Astrocyte of the spinal cord (primary cell): ENCODE data around the gene ESAM.

Experiments used
- DNase-seq: peaks from one replicate; pipeline ENCODE4 v3.0.0; 2011; ENCODE audit warnings: low read depth, low spot score
- H3K4me3 ChIP-seq: 2 replicates; pipeline ENCODE4 v1.5.1; 2011; ENCODE audit warnings: low read depth, mild to moderate bottlenecking, low read length, moderate library complexity
- in situ Hi-C: cut with HindIII; loops from 2 replicates; pipeline ENCODE4 v1.10.0; 2017; ENCODE audit warnings: low sequenced_read_pairs
- TF ChIP-seq, protein P1 (sequence below): IDR thresholded peaks from 2 replicates; pipeline ENCODE4 v1.5.1; 2012; ENCODE audit warnings: low read depth, mild to moderate bottlenecking, low read length, inconsistent platforms

The ESAM gene, protein sequence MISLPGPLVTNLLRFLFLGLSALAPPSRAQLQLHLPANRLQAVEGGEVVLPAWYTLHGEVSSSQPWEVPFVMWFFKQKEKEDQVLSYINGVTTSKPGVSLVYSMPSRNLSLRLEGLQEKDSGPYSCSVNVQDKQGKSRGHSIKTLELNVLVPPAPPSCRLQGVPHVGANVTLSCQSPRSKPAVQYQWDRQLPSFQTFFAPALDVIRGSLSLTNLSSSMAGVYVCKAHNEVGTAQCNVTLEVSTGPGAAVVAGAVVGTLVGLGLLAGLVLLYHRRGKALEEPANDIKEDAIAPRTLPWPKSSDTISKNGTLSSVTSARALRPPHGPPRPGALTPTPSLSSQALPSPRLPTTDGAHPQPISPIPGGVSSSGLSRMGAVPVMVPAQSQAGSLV

DNA sequence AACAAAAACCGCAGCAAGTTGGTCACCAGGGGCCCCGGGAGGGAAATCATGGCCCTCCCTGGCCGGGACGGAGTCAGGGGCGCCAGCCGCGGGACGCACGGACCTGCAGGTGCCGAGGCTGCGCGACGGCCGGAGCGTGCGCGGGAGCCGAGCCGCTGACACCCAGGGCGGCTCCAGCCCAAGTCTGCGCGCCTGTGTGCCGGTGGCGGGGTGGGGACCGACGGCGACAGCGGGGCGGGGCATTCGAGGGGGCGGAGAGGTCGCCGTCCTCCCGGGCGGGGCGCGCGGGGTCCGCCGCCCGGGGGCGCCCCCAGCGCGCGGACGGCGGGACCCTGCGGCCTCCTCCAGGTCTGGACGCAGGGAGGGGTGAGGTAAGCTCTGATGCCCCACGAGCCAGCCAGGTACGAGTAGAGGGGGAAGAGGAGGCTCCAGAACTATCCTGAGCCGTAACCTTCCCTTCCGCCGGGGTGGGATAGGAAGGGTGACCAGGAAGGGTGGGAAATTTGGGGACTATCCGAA lies at the start of gene ESAM:
ESAM (minus strand) TSS at position 186 of the 519 bp plus-strand sequence; CDS start at position 50, 136 bp downstream.
- TF ChIP-seq, protein P1, sequence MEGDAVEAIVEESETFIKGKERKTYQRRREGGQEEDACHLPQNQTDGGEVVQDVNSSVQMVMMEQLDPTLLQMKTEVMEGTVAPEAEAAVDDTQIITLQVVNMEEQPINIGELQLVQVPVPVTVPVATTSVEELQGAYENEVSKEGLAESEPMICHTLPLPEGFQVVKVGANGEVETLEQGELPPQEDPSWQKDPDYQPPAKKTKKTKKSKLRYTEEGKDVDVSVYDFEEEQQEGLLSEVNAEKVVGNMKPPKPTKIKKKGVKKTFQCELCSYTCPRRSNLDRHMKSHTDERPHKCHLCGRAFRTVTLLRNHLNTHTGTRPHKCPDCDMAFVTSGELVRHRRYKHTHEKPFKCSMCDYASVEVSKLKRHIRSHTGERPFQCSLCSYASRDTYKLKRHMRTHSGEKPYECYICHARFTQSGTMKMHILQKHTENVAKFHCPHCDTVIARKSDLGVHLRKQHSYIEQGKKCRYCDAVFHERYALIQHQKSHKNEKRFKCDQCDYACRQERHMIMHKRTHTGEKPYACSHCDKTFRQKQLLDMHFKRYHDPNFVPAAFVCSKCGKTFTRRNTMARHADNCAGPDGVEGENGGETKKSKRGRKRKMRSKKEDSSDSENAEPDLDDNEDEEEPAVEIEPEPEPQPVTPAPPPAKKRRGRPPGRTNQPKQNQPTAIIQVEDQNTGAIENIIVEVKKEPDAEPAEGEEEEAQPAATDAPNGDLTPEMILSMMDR, result no peak
- DNase-seq, result no peak
- in situ Hi-C loops, result no loop called here
- H3K4me3 ChIP-seq, result peak within 1 kb of the TSS; percentile 32

DNA sequence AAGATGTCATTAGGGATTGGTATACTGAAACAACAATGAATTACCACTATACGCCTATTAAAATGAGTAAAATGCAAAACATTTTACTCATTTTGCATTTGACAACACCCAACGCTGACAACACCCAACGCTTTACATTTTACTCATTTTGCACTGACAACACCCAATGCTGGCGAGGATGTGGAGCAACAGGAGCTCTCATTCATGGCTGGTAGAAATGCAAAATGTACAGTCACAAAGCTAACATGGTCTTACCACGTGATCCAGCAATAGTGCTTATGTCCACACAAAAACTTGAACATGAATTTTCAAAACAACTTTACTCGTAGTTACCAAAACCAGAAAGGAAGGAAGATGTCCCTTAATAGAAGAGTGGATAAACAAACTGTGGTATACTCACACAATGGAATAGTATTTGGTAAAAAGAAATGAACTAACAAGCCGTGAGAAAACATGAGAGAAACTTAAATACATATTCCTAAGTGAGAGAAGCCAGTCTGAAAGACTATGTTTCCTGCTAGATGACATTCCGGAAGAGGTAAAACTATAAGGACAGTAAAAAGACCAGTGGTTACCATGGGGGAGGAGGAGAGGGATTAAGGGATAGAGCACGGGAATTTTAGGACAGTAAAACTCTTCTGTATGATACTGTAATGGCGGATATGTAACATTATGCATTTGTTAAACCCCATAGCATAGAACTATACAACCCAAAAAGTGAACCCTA lies 49.5 kb upstream of the ESAM start:
- TF ChIP-seq, protein P1, result no peak
- in situ Hi-C loops, result no loop called here

DNA sequence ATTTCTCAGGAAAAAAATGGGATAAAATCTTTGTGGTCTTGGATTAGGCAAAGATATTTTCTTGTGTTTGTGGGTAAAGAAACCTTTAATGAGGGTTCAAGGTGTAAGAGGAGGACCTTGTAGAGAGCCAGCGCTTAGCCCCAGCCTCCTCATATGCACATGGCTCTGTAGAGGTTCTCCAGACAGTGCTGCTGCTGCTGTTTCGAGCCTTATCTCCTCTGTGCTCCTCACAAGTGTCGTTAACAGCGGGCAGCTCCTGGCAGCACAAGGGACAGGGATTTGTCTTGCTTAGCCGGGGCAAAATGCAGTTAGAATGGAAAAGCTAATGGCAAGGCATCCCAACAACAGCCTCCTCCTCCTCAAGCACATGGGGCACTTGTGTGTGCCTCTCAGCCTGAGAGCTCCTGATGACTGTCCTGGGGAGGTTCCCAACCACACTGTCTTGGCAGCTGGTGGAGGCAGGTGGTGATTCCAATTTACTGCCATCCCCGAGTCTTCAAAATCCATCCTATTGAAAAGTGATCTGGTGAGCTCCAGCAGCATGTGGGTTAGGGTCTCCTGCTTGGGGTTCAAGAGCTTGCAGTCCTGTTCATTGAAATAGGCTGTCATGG lies 45.7 kb upstream of the ESAM start:
- in situ Hi-C loops, result no loop called here
- H3K4me3 ChIP-seq, result no peak overlapping the region
- DNase-seq, result no peak
- TF ChIP-seq, protein P1, result no peak

More for the DNA sequence above, 49.5 kb upstream of the ESAM start:
- DNase-seq, result no peak
- H3K4me3 ChIP-seq, result no peak overlapping the region

DNA sequence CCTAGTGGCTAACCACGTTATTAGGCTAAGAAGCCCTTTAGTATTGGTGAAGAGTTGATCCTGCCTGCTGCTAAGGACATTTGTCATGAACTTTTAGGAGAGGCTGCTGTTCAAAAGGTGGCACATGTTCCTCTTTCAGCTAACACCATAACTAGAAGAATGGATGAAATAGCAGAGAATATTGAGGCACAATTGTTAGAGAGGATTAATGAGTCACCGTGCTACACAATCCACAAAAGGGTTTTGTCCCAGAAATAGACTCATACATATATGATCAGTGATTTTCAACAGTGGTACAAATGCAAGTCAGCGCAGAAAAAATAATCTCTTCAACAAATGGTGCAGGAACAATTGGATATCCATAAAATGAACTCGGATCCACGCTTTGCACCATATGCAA lies 45.1 kb upstream of the ESAM start:
- in situ Hi-C loops, result no loop called here
- H3K4me3 ChIP-seq, result no peak overlapping the region
- DNase-seq, result no peak
- TF ChIP-seq, protein P1, result no peak

DNA sequence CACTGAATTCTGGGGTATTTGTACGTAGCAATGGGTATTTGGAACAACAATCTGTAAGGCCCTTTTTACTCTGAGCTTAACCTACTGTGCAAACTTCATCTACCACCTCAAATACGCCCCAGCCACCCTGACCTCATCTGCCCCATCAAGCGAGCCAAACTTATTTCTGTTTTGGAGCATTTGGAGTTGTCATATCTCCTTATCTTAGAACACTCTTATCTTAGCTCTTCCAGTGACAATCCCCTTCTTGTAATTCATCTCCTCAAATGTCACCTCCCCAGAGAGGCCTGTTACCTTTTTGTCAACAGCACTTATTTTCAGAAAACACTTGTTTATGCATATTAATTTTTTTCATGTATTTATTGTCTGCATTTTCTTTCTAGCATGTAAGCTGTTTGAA lies 42.8 kb upstream of the ESAM start:
- DNase-seq, result no peak
- TF ChIP-seq, protein P1, result no peak
- in situ Hi-C loops, result no loop called here
- H3K4me3 ChIP-seq, result no peak overlapping the region

DNA sequence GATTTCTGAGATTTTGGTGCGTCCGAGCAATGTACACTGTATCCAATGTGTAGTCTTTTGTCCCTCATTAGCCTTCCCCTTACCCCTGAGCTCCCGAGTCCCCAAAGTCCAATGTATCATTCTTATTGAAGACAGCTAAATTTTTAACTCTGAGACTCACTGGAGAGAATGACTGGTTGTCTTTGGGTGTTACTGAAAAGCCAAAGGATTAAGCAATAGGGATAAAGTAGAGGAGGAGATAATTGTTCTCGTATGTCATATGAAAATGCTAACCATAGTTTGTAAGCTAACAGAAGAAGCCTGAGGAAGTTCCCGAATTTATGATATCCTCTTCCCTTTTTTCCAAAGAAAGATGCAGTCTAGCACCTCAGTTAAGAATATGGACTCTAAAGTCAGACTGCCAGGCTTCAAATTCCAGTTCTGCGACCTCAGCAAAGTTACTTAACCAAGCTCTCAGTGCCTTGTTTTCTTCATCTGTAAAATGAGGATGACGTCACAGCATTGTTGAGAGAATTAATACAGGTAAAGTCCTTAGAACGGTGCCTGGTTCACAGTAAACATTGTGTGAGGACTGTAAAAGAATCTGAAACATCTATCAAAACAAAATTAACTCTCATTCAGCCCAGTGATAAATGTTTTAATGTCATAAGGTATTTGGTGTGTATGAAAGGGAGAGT lies 39.7 kb upstream of the ESAM start:
- in situ Hi-C loops, result no loop called here
- TF ChIP-seq, protein P1, result no peak
- no peak overlapping the region for H3K4me3 ChIP-seq
- no peak for DNase-seq
